GM19025 (cell line): ENCODE data around the gene KCNH5.

Source experiments
- ATAC-seq: cut with Tn5 transposase; IDR thresholded peaks from one replicate; pipeline ENCODE4 v1.9.1; 2021; ENCODE audit warnings: mild to moderate bottlenecking, low read depth, moderate library complexity; ENCODE audit not compliant: unreplicated experiment

Gene KCNH5

GRCh38 chr14:63009495-63009894 lies 35.8 kb downstream of the KCNH5 start:
- ATAC-seq, result no peak

- no peak for ATAC-seq
Measured at GRCh38 chr14:63006531-63006930, 38.7 kb downstream of the KCNH5 start.

- no peak for ATAC-seq
Measured at GRCh38 chr14:62994096-62994495, 51.2 kb downstream of the KCNH5 start.

- no peak for ATAC-seq
Measured at GRCh38 chr14:62988967-62989366, 56.3 kb downstream of the KCNH5 start.

- no peak for ATAC-seq
Measured at GRCh38 chr14:62983821-62984220, 61.4 kb downstream of the KCNH5 start.

- no peak for ATAC-seq
Measured at GRCh38 chr14:62980693-62981092, 64.6 kb downstream of the KCNH5 start.

- ATAC-seq, result no peak
Measured at GRCh38 chr14:62957562-62957961, 87.7 kb downstream of the KCNH5 start.

GRCh38 chr14:62956413-62956812 lies 88.8 kb downstream of the KCNH5 start:
- no peak for ATAC-seq

- no peak for ATAC-seq
Measured at GRCh38 chr14:62954165-62954564, 91.1 kb downstream of the KCNH5 start.

GRCh38 chr14:62952226-62952625 lies 93.0 kb downstream of the KCNH5 start:
- ATAC-seq, result no peak

- no peak for ATAC-seq
Measured at GRCh38 chr14:62947301-62947700, 98.0 kb downstream of the KCNH5 start.

GRCh38 chr14:62946221-62946620 lies 99.0 kb downstream of the KCNH5 start:
- no peak for ATAC-seq

- no peak for ATAC-seq
Measured at GRCh38 chr14:62943202-62943601, 102.1 kb downstream of the KCNH5 start.

GRCh38 chr14:62939970-62940369 lies 105.3 kb downstream of the KCNH5 start:
- no peak for ATAC-seq

- ATAC-seq, result no peak
Measured at GRCh38 chr14:62938778-62939177, 106.5 kb downstream of the KCNH5 start.

GRCh38 chr14:62934439-62934838 lies 110.8 kb downstream of the KCNH5 start:
- ATAC-seq, result no peak

GRCh38 chr14:62921466-62921865 lies 123.8 kb downstream of the KCNH5 start:
- no peak for ATAC-seq

GRCh38 chr14:62916551-62916950 lies 128.7 kb downstream of the KCNH5 start:
- no peak for ATAC-seq

GRCh38 chr14:62914873-62915272 lies 130.4 kb downstream of the KCNH5 start:
- ATAC-seq, result no peak

GRCh38 chr14:62914025-62914424 lies 131.2 kb downstream of the KCNH5 start:
- ATAC-seq, result no peak

GRCh38 chr14:62908506-62908905 lies 136.8 kb downstream of the KCNH5 start:
- ATAC-seq, result no peak

GRCh38 chr14:62905566-62905965 lies 139.7 kb downstream of the KCNH5 start:
- no peak for ATAC-seq

GRCh38 chr14:62897771-62898170 lies 147.5 kb downstream of the KCNH5 start:
- no peak for ATAC-seq
